HT1080 (cell line): ENCODE measurements around the gene CD99. TPM values are rescaled to one million over a fixed set of nuclear protein-coding genes. Genes with fewer than 3 reads are reported as not detected.
A peak's percentile ranks its signal among the peaks of the same experiment; 100 is the strongest.
"Not testable (repeated sequence)": the region's sequence is repeated elsewhere in the genome, so short reads cannot be mapped to it uniquely, and the experiment has no call there.

Experiments used
- DNase-seq: peaks from one replicate; pipeline ENCODE4 v3.0.0-alpha.2; 2015; ENCODE audit warnings: low read depth
- total RNA-seq: library from RNA; depleted of rRNA; stranded (reverse); fragments of >200 nt; shearing (Covaris generic); gene quantifications from 2 replicates; pipeline ENCODE4 v1.2.3, GENCODE V29; 2014; rRNA removed

The CD99 gene
- total RNA-seq, 1 experiment from 2014 or later: 276 TPM

DNA sequence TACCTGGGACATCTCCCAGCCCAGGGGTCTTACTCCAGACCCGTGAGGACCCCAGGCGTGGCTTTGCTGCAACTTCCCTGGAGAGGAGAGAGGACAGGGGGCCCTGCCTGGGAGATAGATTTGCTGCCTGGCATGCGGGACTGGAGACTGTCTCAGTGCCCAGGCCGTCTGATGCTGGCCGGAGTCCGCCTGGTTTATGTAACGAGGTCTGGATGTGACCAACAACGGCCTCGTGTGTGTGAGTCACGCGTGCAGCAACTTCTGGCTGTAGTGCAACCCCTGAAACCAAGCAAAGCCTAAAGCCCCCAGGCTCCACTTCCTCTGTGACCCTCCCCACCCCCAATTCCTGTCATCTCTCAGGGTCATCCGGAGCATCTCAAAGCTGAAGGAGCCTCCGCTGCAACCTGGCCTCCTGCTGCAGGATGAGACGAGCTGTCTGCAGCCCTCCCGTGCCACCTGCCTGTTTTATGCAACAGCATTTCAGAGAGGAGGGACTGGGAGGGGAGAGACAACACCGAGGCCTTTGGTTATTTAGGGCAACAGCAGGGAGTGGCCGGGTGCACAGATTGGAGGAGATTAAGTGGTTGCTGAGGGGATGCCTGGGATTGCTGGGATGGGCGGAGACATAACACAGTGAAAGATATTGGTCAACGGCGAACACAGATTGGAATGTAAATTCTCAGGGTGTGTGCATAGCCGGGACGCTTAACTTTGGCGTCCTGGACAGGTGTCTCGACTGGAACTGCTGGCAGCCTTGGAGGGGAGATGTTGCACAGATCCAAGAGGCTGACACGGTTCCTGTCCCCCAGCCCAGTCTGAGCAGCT, 76.7 kb downstream of the CD99 start:
- peak; percentile 7 for DNase-seq

DNA sequence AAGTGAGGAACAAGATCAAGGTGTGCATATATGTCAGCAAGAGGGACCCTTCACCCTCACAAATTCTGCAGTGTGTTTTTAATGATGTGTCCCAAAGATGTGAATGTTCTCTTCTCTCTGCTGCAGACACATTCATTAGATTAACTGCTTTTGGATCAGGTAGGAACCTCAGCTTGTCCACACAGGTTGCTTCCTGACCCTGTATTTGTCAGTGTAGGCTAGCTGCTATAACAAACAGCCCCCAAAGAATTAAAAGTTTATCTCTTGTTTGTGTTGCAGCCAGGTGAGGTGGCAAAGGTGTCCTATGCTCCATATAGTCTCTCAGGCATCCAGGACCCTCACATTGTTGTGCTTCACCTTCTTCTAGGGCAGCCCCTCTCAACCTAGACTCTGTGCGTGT, 78.5 kb downstream of the CD99 start:
- no peak for DNase-seq

DNA sequence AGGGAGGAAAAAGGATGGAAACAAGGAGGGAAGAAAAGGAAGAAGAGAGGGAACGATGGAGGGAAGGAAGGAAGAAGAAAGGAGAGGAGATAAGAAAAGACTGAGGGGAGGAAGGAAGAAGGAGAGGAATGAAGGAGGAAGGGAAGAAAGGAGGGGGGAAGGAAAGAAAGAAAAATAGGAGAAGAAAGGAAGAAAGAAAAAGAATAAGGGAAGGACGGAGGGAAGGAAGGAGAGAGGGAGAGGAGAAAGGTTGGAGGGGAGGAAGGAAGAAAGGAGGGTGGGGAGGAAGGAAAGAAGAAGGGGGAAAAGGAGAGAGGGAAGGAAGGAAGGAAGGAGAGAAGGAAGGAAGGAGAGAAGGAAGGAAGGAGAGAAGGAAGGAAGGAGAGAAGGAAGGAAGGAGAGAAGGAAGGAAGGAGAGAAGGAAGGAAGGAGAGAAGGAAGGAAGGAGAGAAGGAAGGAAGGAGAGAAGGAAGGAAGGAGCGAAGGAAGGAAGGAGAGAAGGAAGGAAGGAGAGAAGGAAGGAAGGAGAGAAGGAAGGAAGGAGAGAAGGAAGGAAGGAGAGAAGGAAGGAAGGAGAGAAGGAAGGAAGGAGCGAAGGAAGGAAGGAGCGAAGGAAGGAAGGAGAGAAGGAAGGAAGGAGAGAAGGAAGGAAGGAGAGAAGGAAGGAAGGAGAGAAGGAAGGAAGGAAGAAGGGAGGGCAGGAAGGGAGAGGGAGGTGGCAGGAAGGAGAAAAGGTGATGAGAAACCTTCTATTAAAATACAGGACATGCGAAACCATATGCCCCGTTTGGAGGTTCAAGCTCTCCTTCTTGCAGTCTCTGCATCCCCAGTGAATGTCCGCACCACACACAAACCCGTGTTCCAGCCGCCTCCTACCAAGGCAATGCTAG, 82.3 kb downstream of the CD99 start:
- DNase-seq: not testable (repeated sequence)

DNA sequence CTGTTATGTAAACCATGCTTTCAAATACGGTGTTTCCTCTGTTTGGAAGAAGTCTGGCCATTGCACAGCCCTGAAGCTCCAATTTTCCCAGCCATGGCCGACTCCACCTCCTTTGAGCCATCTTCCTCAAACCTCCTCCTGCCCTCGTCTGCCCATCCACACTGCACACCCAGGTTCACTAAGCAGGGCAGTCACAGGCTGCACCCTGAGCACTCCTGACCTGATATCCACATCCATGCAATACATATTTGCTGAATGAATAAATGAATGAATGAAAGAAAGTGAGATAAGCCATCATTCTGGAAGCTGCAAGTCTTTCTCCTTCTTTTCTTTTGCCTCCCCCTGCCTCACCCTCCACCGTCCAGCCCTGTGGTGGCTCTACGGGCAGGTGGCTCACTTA, 83.0 kb downstream of the CD99 start:
- DNase-seq: no peak

DNA sequence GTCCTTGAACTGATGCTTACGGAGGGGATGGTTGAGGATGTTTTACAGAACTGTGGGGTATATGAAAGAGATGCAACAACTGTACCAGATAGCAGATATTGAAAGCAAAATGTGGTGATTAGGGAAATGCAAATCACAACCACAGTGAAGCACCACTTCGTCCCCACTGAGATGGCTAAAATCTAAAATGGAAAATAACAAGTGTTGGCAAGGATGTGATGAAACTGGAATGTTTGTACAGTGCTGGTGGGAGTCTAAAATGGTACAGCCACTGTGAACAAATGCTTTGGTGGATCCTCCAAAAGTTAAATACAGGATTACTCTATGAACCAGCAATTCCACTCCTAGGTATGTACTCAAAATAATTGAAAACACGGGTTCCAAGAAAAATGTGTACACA, 83.7 kb downstream of the CD99 start:
- DNase-seq: no peak

DNA sequence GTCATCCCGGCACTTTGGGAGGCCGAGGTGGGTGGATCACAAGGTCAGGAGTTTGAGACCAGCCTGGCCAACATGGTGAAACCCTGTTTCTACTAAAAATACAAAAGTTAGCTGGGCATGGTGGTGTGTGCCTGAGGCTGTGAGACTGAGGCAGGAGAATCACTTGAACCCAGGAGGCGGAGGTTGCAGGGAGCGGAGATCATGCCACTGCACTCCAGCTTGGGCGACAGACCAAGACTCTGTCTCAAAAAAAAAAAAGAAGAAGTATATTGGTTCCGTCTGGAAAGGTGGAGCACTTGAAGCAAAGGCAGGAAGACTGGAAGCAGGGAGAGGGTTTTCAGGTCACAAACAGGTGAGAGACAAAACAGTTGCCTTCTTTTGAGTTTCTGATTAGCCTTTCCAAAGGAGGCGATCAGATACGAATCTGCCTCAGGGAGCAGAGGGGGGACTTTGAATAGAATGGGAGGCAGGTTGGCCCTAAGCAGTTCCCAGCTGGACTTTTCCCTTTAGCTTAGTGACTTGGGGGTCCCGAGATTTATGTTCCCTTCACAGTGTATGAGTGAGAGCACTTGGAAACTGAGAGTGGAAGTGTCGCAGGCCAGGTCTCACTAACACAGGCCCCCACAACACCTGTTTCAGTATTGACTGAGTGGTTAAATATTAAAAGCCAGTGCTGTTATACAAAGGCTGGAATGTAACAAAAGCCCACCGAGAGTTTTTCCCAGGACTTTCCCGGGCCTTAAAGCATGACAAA, 89.6 kb downstream of the CD99 start:
- DNase-seq: not testable (repeated sequence)

DNA sequence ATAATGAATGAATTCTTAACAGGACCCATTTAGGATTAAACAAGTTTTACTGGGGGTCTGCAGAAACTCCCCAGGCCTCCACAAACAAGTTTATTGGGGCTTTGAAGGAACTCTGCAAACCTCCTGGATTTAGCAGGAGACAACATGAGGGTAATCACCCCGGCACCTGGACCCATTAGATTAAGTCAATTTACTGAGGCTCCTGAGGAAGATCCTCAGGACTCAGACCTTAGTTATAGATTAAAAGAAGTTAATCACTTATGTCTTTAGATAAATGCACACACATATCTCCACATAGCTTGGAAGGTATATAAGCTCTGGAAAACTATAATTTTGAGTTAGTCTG, 90.1 kb downstream of the CD99 start:
- DNase-seq: no peak

DNA sequence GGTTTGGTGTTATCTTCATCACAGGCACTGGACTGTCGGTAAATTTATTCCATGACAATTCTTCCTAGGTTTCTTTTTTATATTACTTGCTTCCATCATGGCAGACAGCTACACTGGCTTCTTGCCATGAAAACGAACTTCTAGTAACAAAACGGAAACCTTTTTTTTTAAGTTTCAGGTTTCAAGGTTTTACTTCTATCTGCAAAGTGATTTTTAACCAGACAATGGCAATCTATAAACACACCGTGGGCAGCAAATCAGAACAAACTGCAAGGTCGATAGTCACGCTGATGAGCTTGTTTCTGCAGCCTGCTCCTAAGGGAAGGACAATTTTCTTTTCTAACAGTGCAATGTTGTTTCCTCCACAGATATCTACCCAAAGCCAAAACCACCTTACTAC, 90.6 kb downstream of the CD99 start:
- no peak for DNase-seq

DNA sequence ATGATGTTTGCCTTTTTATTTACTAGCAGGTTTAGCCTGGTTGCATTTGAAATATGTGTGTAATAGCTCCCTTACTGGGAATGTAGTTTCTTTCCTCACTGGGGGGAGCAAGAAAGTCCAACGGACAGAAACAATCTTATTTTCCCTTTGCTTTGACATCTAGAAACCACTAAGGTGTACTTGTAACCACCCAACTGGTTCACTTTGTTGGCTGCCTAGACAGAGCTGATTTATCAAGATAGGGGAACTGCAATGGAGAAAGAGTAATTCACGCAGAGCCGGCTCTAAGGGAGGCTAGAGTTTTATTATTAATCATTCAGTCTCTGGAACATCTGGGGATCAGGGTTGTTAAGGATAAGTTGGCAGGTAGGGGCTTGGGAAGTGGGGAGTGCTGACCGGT, 91.1 kb downstream of the CD99 start:
- no peak for DNase-seq

DNA sequence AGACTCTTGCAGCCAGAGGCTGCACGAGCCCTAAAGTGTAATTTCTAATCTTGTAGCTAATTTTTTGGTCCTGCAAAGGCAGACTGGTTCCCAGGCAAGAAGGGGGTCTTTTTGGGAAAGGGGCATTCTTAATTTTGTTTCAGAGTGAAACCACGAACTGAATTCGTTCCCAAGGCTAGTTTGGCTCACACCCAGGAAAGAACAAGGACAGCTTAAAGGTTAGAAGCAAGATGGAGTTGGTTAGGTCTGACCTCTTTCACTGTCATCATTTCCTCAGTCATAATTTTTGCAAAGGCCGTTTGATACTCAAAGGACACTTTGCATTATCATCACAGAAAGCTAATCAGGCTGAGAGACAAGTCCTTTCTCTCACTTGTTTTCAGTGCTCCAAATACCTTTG, 91.7 kb downstream of the CD99 start:
- no peak for DNase-seq

DNA sequence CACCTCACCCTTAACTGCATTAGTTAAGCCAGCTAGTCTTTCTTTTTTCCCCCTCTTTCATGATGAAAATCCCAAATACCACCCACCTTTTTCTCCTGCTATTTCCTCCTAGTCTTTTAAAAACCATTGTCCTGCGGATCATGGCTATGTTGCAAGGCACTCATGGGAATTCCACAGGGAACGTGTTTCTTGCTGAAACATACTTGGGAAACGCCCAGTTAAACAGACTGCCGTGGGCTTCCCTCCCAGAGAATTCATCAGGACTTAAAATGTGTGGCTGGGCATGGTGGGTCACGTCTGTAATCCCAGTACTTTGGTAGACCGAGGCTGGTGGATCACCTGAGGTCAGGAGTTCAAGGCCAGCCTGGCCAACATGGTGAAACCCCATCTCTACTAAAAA, 92.9 kb downstream of the CD99 start:
- no peak for DNase-seq

DNA sequence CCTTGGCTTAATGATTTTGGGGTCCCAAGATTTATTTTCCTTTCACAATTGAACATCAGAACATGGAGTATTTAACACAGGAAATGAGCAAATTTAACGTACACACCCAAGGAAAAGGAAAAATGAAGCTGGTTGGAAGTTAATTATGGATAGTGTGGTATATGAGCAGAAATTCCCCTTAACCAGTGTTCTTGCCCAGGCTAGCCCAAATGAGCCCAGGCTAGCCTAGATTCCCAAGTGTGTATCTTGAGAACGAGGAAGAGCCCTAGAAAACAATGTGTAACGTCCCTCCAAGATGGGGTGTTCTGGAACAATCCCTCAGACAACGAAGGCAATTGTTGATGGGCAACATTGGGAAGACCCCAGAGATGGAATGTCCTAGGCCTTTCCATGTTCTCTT, 94.4 kb downstream of the CD99 start:
- no peak for DNase-seq

DNA sequence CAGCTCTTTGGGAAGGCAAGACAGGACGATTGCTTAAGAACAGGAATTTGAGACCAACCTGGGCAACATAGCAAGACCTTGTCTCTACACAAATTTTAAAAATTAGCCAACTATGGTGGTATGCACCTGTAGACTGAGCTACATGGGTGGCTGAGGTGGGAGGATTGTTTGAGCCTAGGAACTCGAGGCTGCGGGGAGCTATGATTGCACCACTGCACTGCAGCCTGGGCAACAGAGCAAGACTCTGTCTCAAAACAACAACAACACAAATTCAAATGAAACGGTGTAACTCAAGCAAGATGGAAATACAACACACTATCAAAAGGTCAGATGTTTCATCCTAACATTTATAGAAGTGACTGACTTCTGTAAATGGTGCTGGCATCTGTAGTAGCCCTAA, 97.9 kb downstream of the CD99 start:
- no peak for DNase-seq

DNA sequence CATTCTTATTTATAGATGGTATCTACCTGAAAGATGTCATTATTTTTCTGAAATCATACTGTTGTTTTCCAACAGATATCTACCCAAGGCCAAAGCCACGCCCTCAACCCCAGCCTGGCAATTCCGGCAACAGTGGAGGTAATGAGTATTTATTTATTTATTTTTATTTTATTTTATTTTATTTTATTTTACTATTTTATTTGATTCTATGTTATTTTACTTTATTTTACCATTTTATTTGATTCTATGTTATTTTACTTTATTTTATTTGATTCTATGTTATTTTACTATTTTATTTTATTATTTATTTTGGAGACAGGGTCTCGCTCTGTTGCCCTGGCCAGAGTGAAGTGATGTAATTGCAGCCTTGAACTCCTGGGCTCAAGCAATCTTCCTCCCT, 98.5 kb downstream of the CD99 start:
- no peak for DNase-seq

Other genes starting within 250 kb of the CD99 start
- gene DHRSX, start 190.3 kb upstream of the CD99 start, total RNA-seq: 13.3 and 22.7 TPM in 2 replicates
- gene ZBED1, start 190.3 kb upstream of the CD99 start, total RNA-seq: 27.6 and 32.7 TPM in 2 replicates
- not detected in 2 replicates for gene XG, start 60.7 kb downstream of the CD99 start, total RNA-seq
- gene GYG2, start 137.6 kb downstream of the CD99 start, total RNA-seq: not detected in 2 replicates
- gene ARSD, start 238.0 kb downstream of the CD99 start, total RNA-seq: 1.0 and 5.1 TPM in 2 replicates